ENCODE results near the gene SOX13. TPM values are rescaled to one million over a fixed set of nuclear protein-coding genes. Genes with fewer than 3 reads are reported as not detected.

Gene SOX13
- total and polyA plus RNA-seq, 2 of the 4 experiments (the other 2 are of a cell fraction): 0.54 to 3.5 TPM

GRCh38 chr1:204152310-204153044 is 79.6 kb downstream of the SOX13 start (continued):
- no peak for TF ChIP-seq NFE2L2 (IDR thresholded peaks at IDR 0.05; ENCODE audit: low read depth, low read length)
- TF ChIP-seq CHD1 (IDR thresholded peaks at IDR 0.05; ENCODE audit: low read depth, low read length): no peak

DNA sequence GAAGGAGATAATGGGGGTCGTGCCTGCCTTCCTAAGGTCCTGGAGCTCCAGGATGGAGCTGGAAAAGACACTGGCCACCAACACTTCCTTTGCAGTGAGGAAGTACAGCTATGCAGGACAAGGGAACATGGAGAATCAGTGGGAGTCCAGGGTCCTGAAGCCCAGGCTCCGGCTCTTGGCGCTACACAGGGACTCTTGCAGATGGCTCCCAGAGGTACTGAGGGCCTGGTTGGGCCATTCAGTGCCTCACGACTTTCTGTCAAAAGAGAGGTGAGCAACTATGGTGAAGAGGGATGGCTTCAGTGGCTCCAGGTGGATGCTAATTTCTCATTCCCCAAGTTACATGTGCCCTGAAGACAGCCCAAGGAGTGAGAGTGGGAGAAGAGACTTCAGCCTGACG is 80.8 kb downstream of the SOX13 start:
- H3K27me3 ChIP-seq (ENCODE audit: control insufficient read depth, insufficient read depth, low read length): peaks cover 9% of the 10 kb centered on the region; the same call in 1 of the 2 replicates
- TF ChIP-seq SMC3 (IDR thresholded peaks at IDR 0.05; ENCODE audit: low read depth, low read length) (no peak), MAFK (IDR thresholded peaks at IDR 0.05; ENCODE audit: low read depth, low read length) (no peak), NFE2L2 (IDR thresholded peaks at IDR 0.05; ENCODE audit: low read depth, low read length) (no peak), BHLHE40 (IDR thresholded peaks at IDR 0.05; ENCODE audit: low read depth, low read length) (no peak), CEBPB (IDR thresholded peaks at IDR 0.05; ENCODE audit: low read depth, low read length) (no peak), USF2 (IDR thresholded peaks at IDR 0.05; ENCODE audit: low read depth, low read length) (no peak)
- TF ChIP-seq, protein P1, sequence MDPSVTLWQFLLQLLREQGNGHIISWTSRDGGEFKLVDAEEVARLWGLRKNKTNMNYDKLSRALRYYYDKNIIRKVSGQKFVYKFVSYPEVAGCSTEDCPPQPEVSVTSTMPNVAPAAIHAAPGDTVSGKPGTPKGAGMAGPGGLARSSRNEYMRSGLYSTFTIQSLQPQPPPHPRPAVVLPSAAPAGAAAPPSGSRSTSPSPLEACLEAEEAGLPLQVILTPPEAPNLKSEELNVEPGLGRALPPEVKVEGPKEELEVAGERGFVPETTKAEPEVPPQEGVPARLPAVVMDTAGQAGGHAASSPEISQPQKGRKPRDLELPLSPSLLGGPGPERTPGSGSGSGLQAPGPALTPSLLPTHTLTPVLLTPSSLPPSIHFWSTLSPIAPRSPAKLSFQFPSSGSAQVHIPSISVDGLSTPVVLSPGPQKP (IDR thresholded peaks at IDR 0.05; ENCODE audit: borderline replicate concordance, low read depth, low read length): no peak
- no peaks in the 10 kb centered on the region for H3K9me3 ChIP-seq (ENCODE audit: control insufficient read depth, insufficient read depth, low read length)
- no peak overlapping the region for H3K23ac ChIP-seq (ENCODE audit: low read depth, low read length)
- dilution Hi-C loops (cut with HindIII; ENCODE audit: low sequenced_read_pairs, unreplicated experiment): loop anchor here (25.0 kb wide), 1 partner anchor 234 kb away; no protein-coding TSS in a partner anchor
- ATAC-seq (ENCODE audit: low read depth) (no peak), DNase-seq (no peak)
- ChIA-PET CTCF (interaction anchor here (1.0 kb wide), 1 partner anchor 53 kb away, joined by 4 read pairs; no protein-coding TSS in a partner anchor), POLR2A (ENCODE audit: unreplicated experiment) (no interaction called here)
- H2BK15ac ChIP-seq (ENCODE audit: low read depth, low read length): no peak overlapping the region
- H3K4ac ChIP-seq (ENCODE audit: low read depth, low read length): no peak overlapping the region
- peaks cover 7% of the 10 kb centered on the region for H3K4me1 ChIP-seq (ENCODE audit: control insufficient read depth, insufficient read depth, low read length)
- peaks cover 0 to 9% of the 10 kb centered on the region in 2 experiments; a peak in 2 of 4 replicates for H3K79me1 ChIP-seq (ENCODE audit: low read depth in 1 of 2, low read length in 2 of 2)
- no peak overlapping the region for H3K27ac ChIP-seq (ENCODE audit: insufficient read depth, low read length)
- no peak overlapping the region for H2BK20ac ChIP-seq (ENCODE audit: low read depth, low read length)
- no peak overlapping the region for H3K18ac ChIP-seq (ENCODE audit: low read depth, low read length)
- no TSS peak for BruUV-seq (replicated peaks)
- no peak overlapping the region for H3K14ac ChIP-seq (replicated peaks; ENCODE audit: low read depth, low read length)
- H3K4me3 ChIP-seq (ENCODE audit: insufficient read depth, low read depth, low read length): no peak overlapping the region
- in situ Hi-C loops (cut with MboI; ENCODE audit: low sequenced_read_pairs): no loop called here
- H4K5ac ChIP-seq (ENCODE audit: low read depth, low read length): no peak overlapping the region
- intact Hi-C loops (cut with micrococcal nuclease): no loop called here
- no peak overlapping the region for H3K9ac ChIP-seq (ENCODE audit: low read depth, low read length)
- H4K20me1 ChIP-seq (ENCODE audit: insufficient read depth, low read length): no peaks in the 10 kb centered on the region
- no peak overlapping the region for H3K56ac ChIP-seq (ENCODE audit: extremely low read depth, insufficient read depth, low read length)
- no peak overlapping the region for H4K91ac ChIP-seq (ENCODE audit: insufficient read depth, low read depth, low read length)
- H2AK5ac ChIP-seq (ENCODE audit: low read depth, low read length): no peak overlapping the region
- no peak overlapping the region for H2BK5ac ChIP-seq (ENCODE audit: low read depth, low read length, poor library complexity, severe bottlenecking)
- WGBS, 2 experiments (ENCODE audit: extremely low coverage in 2 of 2, insufficient read length in 1 of 2): 100% methylated on average over 1 of the region's 5 CpGs; no CpG with 5 or more reads in 1 of the 2 experiments
- H3K9me1 ChIP-seq (ENCODE audit: insufficient read depth, low read length): peaks cover 7% of the 10 kb centered on the region; the same call in 1 of the 2 replicates
- H2AFZ ChIP-seq (replicated peaks; ENCODE audit: low read length, poor library complexity): no peak overlapping the region
- H4K8ac ChIP-seq (ENCODE audit: low read depth in 2 of 2, low read length in 2 of 2): no peak overlapping the region
- H2AK9ac ChIP-seq (replicated peaks; ENCODE audit: low read depth, low read length, poor library complexity): no peak overlapping the region
- no peaks in the 10 kb centered on the region for H3K36me3 ChIP-seq (ENCODE audit: control insufficient read depth, insufficient read depth, low read length)
- H3K4me2 ChIP-seq (ENCODE audit: low read depth, low read length): no peak overlapping the region
- H2BK120ac ChIP-seq (ENCODE audit: low read depth, low read length): no peak overlapping the region
